Activated CD8-positive, alpha-beta memory T cell treated with anti-CD3 and anti-CD28 coated beads, Interleukin-2, amount 50 U/mL, for 4 hours (primary cell): ENCODE measurements around the gene HOXA11.
A peak's percentile ranks its signal among the peaks of the same experiment; 100 is the strongest.

ENCODE experiments used
- DNase-seq: peaks from one replicate; pipeline ENCODE4 v3.0.0-alpha.2; 2020

Gene HOXA11

DNA sequence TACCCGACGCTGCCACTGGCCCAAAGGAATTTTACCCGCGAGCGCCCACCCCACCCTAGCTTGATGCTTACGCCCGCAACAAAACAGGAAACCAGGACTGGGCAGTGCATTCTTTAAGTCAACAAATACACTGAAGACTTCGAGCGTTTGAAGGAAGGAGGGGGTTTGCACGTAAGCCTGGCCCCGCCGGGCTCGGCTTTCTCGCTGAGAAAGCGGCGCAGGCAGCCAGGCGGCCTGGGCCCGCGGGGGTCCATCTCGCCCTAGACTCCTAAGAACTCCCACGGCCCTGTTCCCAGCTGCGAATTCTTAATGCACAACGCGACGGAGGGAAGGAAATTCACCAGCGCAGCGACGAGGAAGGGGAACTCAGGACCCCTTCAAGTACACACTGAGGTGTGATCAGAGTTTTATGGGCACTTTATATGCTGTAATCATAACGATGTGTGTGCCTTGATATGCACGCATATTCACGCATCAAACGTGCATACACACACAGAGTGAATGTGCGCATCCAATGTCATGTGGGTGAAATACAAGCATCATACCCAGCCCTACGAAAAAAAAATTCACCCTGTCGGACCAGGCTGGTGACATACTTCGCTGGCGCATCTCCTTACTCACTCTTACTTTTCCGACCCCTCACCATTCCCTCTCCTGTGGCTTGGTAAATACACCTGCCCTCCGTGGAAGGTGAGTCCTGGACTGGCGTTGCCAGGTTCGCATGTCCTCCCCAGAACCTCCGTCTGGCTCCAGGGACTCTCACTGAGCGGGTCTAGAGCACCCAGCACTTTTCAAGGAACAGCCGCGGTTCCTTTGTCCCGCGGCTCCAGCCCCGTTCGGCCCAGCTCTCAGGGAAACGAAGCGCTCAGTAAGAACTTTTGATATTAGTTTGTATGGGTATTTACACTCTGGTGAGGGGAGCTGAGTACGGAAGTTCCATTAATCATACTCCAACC lies 20.6 kb upstream of the HOXA11 start:
- no peak for DNase-seq

- no peak for DNase-seq
These were observed 19.9 kb upstream of the HOXA11 start for GRCh38 chr7:27204851-27205322.

GRCh38 chr7:27203964-27204594 lies 19.0 kb upstream of the HOXA11 start:
- DNase-seq, result no peak

- DNase-seq, result no peak
These were observed 18.4 kb upstream of the HOXA11 start for GRCh38 chr7:27203365-27203953.

GRCh38 chr7:27202862-27203134 lies 17.8 kb upstream of the HOXA11 start:
- no peak for DNase-seq

DNA sequence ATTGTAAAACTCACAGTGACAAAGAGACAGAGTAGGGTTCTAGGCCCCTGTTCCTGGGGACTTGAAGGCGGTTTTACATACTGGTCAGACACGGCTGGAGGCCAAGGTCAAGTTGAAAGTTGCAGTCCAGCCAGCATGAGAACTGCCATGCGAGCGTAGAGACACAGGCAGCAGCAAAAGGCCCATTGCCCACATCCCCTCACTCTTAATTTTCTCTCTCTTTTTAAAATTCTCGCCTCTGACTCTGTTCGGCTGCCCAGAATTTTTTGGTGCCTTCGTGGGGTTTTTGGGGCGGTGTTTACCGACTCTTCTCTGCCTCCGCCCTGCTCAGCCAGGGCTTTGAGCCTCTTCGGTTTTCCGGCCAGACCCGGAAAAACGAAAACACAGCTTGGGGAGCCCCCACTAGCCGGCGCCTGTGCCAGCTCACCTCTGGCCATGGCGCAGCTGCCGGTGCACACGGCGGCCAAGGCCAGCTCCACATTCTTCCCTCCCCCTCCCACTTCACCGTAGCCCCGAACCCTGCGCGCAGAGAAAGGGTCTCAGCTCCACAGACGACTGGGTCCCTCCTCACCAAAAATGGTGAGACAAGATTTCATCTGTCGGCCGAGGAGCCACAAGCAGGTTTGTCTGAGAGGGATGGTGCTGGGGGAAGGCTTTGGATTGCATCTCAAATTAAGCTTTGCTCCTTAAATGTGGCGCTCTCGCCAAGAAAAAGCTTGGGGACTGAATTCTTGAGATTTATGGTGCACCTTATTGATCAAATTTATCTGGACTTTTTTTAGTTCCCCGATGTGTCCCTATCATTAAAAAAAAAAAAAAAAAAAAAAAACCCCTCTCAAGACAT lies 17.2 kb upstream of the HOXA11 start:
- DNase-seq, result no peak

DNA sequence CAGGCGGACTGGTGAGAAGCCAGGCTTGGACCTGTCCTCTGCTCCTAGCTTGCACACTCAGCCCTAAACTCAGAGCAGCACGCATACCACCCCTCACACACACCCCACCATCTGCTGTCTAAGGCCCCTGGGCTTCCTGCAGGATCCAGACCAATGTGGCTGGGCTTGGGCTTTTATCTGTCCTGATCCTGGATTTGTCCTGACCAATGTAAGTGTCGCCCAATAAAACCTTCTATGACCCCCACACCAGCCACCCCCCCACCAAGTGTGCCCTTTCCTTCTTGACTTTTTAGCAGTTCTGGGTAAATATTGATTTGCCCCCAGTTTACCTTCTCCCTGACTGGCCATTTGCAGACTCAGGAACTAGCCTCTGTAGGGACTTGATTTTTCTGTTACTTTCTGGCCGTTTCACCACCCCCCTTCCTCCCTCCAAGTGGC lies 16.6 kb upstream of the HOXA11 start:
- DNase-seq, result no peak

GRCh38 chr7:27200761-27201579 lies 15.9 kb upstream of the HOXA11 start:
- no peak for DNase-seq

GRCh38 chr7:27199849-27200760 lies 15.1 kb upstream of the HOXA11 start, which contains the start of gene HOXA13:
HOXA13 (minus strand) TSS chr7:27200091; CDS start chr7:27200077, 14 bp downstream.
- DNase-seq, result peak; percentile 42

- DNase-seq, result no peak
These were observed 14.1 kb upstream of the HOXA11 start for GRCh38 chr7:27198871-27199801.

- no peak for DNase-seq
These were observed 13.3 kb upstream of the HOXA11 start for GRCh38 chr7:27198138-27198841.

DNA sequence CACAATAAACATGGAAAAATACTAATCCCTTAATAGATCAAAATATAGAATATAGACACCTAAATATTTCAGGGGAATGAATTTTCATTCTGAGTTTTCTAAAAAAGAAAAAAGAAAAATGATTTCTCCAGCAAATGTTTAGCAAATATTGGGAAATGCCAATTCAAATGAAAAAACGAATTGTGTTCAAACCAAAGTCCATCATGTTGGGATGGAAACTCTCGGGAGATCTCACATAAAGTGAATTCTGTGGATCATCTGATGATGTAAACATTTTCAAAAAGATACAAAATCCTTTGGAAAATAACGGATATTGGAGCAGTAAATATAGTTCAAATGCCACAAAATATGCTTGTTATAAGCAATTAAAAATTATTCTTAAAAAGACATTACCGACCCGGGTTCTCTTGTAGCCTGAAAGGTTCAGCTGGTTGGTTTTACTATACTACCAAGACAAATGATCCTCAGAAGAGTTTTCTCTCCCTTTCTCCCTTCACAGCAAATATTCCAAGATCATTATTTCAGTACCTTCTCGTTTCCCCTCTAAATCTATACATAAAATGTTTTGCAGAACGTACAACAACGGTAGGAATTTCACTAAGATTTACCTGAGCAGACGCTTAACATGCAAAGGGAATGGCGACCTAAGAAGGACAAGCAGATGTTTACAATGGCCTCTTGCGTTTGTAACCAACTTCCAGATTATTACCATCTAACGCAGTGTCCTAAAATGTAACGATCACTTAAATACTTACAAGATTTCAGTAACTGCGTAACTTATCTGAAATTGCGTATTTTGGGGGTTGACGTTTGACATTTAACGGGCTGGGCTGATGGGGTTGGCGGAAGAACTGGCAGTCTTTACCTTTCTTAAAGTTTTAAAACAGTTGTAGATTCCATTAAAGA lies 12.4 kb upstream of the HOXA11 start:
- DNase-seq, result no peak

DNA sequence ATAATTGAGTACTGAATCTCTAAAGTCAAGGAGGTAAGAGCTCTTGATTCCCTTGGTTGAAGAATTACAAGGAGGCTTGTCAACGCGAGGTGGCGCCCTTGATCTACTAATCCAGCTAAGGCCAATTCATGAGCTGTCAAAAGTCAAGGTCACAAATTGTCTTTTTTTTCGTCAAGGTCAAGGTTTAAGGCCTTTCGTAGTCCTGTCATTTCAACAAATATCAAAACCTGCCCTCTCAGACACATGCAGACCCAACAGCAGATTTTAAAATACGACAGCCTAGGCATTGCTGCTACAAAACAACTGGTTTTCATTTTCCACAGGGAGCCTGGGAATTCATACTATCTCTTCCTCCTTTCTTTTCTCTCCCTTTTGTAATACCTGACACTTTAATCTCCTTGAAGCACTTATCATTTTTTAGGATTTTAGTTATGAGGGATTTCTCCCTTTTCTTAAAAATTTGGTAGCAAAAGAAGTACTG lies 11.3 kb upstream of the HOXA11 start:
- DNase-seq, result peak; percentile 87

GRCh38 chr7:27194686-27195379 lies 9.8 kb upstream of the HOXA11 start:
- DNase-seq, result no peak

DNA sequence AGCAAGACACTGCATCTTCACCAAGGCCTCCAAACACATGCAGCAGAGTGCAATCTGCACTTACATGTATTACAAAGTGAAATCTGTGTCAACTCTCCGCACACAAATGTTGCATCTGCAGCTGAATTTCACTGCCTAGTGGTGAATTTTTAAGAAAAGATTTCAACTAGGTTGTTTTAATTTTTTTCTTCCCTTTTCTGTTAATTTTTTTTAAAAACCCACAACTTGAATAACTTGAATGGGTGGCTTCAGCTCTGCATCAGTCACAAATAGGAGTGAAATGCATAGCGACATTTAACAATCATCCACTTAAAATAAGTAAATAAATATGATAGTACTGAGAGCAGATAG lies 8.9 kb upstream of the HOXA11 start:
- no peak for DNase-seq

GRCh38 chr7:27193335-27194001 lies 8.4 kb upstream of the HOXA11 start:
- no peak for DNase-seq
